CD4-positive, alpha-beta T cell treated with Interleukin-17A for 1 hour (primary cell): ENCODE results near the gene ANKRD65.
A peak's percentile ranks its signal among the peaks of the same experiment; 100 is the strongest.
"Not testable (repeated sequence)": the region's sequence is repeated elsewhere in the genome, so short reads cannot be mapped to it uniquely, and the experiment has no call there.

Experiments
- DNase-seq: peaks from one replicate; pipeline ENCODE4 v3.0.0-alpha.2; 2020

Gene ANKRD65

GRCh38 chr1:1421147-1421906 is at the start of gene ANKRD65:
Gene ANKRD65 (minus strand): TSS chr1:1421276. CDS start chr1:1421005, 271 bp downstream.
- no peak for DNase-seq

DNA sequence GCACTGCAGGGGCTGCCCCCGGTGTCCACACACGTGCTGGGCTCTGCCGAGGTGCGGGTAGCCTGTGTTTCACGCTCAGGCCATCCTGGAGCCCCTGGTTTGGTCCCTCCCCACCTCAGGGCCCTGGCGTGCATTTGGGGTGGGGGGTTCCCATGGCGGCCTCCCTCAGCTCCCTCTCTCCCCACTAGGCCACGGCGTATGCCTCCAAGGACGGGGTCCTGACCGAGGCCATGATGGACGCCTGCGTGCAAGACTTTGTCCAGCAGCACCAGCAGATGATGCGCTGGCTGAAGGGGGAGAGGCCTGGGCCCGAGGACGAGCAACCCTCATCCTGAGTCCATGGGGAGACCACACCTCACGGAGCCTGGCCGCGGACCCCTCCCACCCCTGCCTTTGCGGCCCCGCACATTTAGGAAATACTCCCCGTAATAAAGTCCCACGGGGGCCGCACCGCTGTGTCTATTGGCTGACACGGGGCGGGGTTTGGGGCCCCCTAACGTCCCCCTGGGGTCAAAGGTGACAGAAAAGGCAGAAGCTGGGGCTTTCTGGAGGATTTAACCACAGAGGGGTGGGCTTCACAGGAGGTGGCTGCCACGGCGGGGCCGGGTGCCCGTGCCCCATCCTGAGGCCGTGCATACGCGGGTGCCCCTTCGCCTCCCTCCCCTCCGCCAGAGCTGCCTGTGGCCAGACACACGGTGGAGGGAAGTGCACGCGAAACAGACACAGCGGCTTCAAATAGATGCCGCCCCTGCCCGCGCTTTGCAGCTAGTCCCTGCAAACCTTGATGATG is 47.3 kb upstream of the ANKRD65 start:
- not testable (repeated sequence) for DNase-seq

DNA sequence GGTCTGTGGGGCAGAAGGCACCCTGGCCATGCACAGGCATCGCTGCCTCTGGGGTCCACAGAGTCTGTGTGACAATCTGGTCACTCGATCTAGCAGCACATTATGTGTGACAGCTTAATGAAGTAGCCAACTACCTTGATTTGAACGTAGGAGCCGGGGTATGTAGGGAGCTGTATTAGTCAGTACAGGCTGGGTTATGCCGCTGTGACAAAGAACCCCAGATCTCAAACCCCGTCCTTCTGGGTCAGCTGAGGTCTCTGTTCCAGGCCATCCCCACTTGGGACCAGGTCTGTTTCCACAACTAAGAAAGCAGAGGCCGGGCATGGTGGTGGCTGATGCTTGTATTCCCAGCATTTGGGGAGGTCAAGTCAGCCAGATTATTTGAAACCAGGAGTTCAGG is 42.2 kb upstream of the ANKRD65 start:
- no peak for DNase-seq

DNA sequence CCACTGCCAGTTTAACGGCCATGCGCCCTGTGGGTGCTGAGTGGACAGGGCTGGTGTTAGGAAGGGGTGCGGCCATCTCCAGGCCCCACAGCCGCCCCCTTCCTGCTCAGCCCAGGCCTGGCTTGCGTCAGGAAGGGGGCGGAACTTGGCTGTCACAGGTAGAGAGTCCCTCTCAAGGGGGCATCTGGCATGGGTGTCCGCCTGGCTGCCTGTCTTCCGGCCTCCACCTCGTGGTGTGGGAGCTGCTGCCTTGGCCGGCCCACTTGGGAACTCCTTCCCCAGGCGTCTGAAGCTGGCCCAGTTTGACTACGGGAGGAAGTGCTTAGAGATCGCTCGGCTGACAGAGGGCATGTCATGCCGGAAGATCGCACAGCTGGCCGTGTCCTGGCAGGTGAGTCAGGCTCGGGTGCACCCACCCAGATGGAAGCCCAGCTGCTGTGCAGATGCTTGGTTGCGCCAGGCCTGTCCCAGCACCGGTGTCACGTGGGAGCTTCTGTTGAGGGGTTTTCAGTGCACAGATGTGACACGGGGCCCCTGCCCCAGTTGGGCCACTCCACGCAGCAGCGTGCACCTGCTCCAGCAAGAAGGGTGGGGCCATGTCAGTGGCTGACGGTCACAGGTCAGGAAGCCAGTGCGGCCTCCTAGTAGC is 41.4 kb upstream of the ANKRD65 start:
- DNase-seq = peak; percentile 34

DNA sequence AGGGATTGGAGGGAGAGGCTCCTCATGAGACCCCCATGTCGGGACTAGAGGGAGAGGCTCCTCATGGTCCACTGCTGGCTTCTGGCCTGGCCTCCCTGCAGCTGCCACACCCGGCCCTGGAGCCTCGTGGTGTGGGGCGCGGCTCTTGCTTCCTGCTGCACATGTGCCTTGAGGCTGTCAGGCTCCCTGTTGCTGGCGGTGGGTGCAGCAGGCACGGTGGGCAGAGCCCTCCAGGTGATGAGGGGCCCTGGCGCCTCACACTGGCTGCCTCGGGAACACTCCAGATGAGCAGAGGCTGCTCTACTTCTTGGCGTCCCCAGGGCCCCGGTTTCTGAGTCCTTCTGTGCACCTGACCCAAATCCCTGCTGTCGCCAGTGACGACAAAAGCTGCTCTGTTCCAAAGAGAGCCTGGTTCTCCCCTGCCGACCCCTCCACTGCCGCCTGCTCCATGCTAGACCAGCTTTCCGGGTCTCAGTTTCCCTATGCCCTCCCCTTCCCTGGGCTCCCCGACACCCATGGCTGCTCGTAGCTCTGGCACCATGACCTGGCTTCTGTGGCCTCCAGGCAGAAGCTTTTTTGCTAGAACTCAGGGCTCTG is 40.7 kb upstream of the ANKRD65 start:
- no peak for DNase-seq

- no peak for DNase-seq
Observed at GRCh38 chr1:1460540-1461130, 39.6 kb upstream of the ANKRD65 start.

- not testable (repeated sequence) for DNase-seq
Observed at GRCh38 chr1:1459711-1460110, 38.6 kb upstream of the ANKRD65 start.

DNA sequence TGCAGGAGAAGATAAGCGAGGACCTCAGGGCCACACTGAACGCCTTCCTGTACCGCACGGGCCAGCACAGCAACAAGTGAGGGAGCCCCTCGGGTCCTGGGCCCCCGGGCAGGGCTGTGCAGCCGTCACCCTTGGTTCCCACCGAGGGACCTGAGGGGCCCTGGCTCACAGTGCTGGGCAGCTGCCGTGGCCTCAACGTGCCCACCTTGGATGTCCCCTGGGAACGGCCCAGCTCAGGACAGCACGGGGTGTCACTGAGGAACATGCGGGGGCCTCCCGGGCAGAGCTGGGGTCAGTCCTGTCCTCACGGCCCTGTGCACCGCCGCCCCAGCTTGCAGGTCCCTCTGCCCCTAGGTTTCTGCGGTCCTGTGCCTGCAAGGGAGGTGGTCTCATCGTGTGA is 38.1 kb upstream of the ANKRD65 start:
- DNase-seq = not testable (repeated sequence)

- not testable (repeated sequence) for DNase-seq
Observed at GRCh38 chr1:1456683-1457255, 35.7 kb upstream of the ANKRD65 start.

GRCh38 chr1:1455934-1456333 is 34.9 kb upstream of the ANKRD65 start:
- DNase-seq = not testable (repeated sequence)

DNA sequence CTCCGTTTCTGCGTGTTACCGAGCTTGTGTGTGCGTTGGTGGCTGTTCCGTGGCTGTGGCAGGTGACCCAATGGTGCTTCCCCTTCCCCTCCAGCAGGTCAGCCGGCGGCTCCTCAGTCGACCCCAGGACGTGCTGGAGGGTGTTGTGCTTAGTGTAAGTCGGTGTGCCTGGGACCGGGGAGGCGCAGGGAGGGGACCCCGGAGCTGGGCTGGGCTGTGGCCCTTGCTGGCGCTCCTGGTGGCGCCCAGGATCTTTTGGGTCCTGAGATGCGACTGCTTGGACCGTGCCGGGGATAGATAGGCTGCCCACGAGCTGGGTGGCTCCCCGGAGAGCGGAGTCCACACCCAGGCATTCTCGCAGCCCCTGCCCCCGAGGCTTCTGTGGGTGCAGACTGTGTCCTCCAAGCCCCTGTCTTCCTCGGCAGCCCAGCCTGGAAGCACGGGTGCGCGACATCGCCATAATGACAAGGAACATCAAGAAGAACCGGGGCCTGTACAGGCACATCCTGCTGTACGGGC is 34.3 kb upstream of the ANKRD65 start:
- no peak for DNase-seq

DNA sequence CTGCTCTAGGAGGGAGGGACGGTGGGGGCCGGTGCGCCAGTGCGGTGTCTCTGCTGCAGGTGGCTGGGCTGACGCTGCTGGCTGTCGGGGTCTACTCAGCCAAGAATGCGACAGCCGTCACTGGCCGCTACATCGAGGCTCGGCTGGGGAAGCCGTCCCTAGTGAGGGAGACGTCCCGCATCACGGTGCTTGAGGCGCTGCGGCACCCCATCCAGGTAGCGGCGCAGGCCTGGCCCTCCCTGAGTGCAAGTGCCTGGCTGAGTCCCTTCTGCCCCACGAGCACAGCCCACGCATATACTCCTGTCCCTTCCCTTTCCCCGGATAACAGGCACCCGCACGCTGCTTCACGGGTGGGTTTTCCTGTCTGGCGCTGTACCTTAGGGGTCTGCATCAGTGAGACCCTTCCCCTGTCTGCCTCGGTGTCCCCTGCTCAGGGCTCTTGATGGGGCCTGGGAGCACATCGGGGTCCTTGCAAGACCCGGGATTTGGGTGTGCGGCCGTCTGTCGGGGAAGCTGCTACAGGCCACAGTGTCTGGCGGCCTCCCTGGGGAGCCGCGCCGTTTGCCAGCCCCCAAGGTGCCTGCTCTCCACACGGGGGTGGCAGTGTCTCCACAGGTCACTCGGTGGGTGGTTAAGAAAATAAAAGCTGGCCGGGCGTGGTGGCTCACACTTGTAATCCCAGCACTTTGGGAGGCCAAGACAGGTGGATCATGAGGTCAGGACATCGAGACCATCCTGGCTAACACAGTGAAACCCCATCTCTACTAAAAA is 33.4 kb upstream of the ANKRD65 start:
- not testable (repeated sequence) for DNase-seq

- no peak for DNase-seq
Observed at GRCh38 chr1:1452882-1453281, 31.8 kb upstream of the ANKRD65 start.

DNA sequence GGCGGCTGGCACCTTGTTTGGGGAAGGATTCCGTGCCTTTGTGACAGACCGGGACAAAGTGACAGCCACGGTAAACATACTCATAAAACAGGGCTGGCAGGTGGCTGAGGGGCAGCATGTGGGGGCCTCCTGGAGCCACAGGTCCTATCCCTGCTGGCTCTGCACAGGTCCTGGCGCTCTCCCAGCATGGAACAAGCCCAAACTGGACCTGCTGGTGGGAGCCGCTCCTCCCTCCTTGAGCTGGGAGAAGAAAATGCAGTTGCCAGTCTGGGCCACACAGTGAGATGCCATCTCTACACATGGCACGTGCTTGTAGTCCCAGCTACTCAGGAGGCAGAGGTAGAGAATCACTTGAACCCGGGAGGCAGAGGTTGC is 31.3 kb upstream of the ANKRD65 start:
- DNase-seq = not testable (repeated sequence)

- no peak for DNase-seq
Observed at GRCh38 chr1:1451696-1452364, 30.8 kb upstream of the ANKRD65 start.

DNA sequence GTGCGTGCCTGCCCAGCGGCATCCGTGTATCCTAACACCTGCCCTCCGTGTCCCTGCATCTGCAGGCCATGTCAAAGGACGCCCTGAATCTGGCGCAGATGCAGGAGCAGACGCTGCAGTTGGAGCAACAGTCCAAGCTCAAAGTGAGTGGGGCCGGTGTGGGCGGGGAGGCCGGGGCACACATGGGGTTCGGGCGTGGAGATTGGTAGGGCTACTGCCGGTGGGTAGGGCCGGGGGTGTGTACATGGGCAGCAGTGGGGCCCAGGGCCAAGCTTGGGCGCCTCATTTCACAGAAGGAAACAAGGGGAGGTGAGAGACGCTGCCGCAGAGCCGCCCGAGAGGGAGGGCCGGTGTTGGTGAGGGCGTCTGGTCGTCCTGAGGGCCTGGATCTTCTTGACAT is 29.5 kb upstream of the ANKRD65 start:
- DNase-seq = not testable (repeated sequence)

GRCh38 chr1:1449099-1449739 is 28.1 kb upstream of the ANKRD65 start, which contains the start of gene ATAD3C:
Gene ATAD3C (plus strand): TSS chr1:1449689. CDS start chr1:1450684, 995 bp downstream.
- DNase-seq = no peak

DNA sequence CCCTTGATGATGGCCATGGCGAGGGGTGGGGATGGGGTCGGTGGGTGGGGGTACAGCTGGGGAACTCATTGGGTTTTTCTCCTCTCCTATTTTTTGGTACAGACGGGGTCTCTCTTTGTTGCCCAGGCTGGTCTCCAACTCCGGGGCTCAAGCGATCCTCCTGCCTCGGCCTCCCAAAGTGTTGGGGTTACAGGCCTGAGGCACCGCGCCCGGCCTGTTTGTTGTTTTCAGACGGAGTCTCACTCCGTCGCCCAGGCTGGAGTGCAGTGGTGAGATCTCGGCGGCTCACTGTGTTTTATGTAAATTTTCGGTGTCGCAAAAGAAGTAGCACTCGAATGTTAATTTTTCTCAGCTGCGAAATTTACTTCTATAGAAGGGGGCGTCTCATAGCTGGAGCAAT is 25.6 kb upstream of the ANKRD65 start:
- DNase-seq = not testable (repeated sequence)

- DNase-seq = no peak
Observed at GRCh38 chr1:1442069-1442770, 21.1 kb upstream of the ANKRD65 start.
